ENCODE measurements around the gene GFOD2.
A peak's percentile ranks its signal among the peaks of the same experiment; 100 is the strongest.

GFOD2 gene

DNA sequence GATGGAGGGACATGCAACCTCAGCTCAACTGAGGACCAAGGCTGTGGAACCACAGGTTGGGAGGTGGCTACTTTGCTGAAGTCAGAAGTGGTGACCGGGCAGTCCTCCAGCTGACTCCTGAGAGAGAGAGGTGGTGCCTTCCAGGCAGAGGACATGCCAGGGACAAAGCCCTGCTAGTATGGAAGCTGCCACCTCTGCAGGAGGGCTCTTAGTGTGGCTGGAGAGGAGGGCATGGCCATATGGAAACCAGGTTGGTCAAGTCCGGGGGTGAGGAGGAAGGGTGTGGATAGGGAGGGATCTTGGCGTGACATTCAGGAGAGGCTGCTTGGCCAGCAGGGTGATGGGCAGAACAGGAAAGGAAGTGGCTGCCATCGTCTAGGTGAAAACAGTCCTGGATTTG lies 46.8 kb downstream of the GFOD2 start:
- no peak for DNase-seq (ENCODE audit: low spot score)

DNA sequence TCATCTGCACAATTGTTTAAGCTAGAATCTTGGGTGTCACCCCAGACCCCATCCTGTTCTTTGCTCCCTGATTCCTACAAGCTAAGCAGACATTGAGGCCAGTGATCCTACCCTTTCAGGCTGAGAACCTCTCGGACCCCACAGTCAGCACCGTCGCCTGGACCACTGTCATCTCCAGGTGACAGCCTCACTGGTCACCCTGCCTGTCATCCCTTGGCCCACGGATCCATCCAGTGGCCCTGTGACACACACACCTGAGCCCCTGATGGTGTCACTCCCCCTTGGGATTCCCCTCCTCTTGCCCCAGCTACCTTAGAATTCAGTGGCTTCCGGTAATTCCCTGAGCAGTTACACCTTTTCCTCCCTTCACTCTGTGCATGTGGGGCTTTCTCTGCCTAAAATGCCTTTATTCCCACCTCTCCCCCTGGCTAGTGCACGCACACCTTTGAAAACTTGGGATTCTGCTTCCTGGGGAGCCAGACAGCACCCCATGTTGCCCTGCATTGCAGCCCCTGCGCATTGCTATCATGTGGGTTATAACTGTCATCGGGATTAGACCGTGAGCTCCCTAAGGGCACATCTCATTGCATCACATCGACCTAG lies 49.5 kb downstream of the GFOD2 start:
- DNase-seq (ENCODE audit: low spot score), result no peak

GRCh38 chr16:67668495-67669157 lies 50.5 kb downstream of the GFOD2 start:
- no peak for DNase-seq (ENCODE audit: low spot score)

DNA sequence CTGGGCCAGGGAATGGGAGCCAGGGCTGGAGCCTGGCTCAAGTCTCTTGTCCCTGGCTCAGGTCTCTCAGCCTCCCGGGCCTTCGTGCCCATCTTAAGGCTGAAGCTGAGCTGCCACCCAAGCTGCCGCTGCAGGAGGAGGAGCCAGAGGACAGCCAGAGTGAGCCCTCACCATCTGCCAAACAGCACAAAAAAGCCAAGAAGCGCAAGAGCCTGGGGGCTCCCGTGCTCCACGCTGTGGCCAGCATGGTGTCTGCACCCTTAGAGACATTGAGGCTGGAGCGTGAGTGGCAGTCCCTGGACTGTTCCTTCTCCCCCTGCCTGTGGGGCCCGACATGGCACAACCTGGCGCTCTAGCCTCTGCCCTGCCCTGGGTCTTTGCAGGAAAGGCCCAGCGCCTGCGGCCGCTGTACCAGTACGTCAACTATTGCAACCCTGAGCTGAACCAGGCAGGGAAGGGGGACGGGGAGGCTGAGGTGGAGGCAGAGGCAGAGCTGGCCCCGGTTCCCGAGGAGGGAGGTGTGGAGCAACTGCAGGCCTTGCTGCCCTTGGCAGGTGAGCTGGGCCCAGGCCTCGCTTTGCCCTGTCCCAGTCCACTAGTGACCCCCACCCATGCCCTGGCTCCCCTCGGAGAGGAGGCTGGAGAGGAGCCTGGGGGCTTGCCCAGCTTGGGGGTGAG lies 51.2 kb downstream of the GFOD2 start:
- DNase-seq (ENCODE audit: low spot score), result peak; percentile 33

DNA sequence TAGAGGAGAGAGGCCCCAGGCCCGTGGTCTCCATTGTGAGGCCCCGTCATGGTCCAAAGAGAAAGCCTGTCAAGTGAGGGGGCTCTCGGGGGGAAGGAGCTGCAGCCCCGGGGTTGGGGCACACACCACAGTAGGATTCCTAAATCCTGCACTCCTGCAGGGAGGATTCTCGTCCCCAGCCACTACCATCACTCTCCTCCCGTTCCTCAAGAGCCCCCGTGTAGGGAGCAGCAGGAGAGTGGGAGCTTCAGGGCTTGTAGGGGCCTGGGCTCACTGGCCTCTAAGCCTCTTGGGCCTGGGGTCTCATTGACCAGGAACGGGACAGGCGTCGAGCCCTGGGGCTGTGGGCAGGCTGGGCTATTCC lies 51.7 kb downstream of the GFOD2 start:
- DNase-seq (ENCODE audit: low spot score), result no peak

DNA sequence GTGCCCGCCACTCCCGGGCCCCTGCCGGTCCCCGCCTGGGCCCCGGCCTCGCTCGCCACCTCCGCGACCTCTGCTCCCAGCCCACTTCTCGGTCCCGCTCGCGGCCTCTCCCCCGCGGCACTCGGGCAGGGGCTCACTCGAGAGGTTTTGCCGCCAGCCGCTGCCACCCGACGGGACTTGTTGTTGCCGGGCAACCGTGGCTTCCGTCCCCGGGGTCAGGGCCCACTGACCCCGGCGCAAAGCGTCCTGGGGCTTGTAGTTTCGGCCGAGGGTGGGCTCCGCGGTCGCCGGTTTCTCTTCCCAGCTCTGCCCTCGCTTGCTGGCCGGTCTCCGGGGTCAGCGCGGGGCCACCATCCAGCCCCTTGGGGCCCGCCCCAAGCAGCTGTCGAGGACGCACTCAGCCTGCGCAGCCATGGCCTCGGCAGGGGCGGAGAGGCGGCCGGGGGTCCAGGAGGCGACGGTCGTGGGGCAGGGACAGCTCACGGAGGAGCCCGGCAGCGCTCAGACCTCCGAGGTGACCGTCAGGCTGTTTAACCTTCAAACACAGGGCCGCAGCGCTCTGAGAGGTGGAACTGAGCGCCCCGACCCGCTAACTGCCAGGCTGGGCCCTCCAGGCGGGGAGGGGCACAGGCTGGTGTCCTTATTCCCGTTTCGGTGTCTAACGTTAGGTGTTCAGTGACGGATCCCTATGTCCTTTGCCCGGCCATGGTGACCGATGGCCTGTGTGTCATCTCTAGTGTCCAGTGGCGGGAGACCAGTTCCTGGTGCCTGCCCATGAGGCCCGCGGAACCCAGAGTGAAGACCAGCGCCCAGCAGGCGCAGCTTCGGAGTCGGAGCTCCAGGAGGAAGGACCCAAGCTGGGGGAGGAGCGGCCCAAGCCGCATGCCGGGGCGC lies 52.3 kb downstream of the GFOD2 start, which contains the start of the genes C16orf86 and ENKD1:
C16orf86 (plus strand) TSS at position 256 of the 894 bp plus-strand sequence; CDS start at position 413, 157 bp downstream.
ENKD1 (minus strand) TSS at position 192 of the 894 bp plus-strand sequence. CDS start 308 bp downstream, outside the sequence.
- no peak for DNase-seq (ENCODE audit: low spot score)

DNA sequence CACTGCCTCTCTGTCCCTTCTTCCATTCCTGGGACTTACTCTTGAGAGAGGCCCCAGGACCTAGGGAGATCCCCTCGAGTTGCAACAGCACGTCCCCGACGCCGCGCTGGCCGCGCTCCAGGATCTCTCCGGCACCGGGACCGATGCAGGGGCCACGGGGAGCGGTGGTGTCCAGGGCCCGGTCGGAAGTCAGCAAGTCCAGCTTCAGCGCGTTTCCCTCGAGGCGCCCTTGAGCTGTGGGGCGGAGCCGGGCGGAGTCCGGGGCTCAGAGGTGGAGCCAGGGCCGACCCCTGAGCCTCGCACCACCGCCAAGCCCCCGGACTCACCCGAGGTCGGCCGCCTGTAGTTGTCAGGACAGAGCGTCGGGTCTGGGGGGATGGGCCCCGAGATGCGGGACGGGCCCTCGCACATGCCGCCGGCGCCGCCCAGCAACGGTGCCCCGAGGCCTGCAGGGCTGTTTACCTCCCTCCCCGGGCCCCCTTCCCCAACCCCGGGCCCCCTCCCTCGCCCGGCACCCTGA lies 53.0 kb downstream of the GFOD2 start:
- no peak for DNase-seq (ENCODE audit: low spot score)

DNA sequence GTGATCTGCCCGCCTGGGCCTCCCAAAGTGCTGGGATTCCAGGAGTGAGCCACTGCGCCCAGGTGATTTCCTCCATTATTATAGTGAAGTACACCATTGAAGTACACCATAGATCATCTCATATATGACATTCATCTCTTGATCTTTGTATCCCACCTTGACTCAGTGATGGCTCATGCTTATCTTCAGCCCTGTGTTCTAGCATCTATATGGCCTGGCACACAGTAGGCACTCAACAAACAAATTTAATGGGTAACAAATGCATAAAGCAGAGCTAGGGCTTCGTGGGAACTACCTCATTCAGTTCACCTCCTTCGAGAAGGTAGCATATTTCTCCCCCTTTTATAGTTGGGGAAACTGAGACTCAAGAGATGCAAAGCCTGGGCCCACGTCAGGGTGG lies 53.5 kb downstream of the GFOD2 start:
- DNase-seq (ENCODE audit: low spot score), result no peak

GRCh38 chr16:67664871-67665270 lies 54.2 kb downstream of the GFOD2 start:
- no peak for DNase-seq (ENCODE audit: low spot score)

DNA sequence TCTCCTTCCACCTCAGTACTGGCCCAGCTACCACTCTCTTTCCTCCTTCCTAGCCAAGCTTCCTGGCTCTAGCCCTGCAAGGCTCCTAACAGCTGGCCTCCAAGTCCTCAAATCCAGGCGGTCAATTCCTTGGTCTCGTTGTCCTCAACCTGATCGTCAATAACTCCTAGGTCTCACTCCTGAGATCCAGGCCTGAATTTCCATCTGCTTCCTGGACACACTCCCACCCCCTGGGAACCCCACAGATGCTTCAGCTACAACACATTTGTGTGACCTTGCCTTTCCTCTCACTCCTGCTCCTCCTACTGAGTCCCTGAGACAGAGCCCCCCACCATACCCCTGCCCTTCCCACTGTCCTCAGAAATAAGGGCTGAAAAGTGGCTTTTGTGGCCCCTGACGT lies 54.9 kb downstream of the GFOD2 start:
- no peak for DNase-seq (ENCODE audit: low spot score)

DNA sequence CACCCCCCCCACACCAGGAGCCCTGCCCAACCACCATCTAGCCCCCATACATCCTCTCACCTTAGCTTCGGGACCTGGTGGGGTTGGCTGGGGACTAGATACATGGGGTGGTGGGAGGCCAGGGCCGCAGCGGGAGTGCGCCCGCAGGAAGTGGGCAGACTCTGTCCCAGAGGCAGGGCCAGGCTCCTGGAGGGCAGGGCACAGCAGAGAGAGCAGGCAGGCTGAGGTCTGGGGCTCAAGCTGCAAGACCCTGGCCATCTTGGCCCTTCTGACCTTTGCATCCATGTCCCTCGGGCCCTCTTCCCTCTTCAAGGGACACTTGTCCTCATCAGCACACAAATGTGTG lies 55.3 kb downstream of the GFOD2 start:
- DNase-seq (ENCODE audit: low spot score), result no peak

- DNase-seq (ENCODE audit: low spot score), result peak; percentile 30
Measured at GRCh38 chr16:67663151-67663876, 55.8 kb downstream of the GFOD2 start.

GRCh38 chr16:67662653-67663010 lies 56.5 kb downstream of the GFOD2 start:
- DNase-seq (ENCODE audit: low spot score), result no peak

DNA sequence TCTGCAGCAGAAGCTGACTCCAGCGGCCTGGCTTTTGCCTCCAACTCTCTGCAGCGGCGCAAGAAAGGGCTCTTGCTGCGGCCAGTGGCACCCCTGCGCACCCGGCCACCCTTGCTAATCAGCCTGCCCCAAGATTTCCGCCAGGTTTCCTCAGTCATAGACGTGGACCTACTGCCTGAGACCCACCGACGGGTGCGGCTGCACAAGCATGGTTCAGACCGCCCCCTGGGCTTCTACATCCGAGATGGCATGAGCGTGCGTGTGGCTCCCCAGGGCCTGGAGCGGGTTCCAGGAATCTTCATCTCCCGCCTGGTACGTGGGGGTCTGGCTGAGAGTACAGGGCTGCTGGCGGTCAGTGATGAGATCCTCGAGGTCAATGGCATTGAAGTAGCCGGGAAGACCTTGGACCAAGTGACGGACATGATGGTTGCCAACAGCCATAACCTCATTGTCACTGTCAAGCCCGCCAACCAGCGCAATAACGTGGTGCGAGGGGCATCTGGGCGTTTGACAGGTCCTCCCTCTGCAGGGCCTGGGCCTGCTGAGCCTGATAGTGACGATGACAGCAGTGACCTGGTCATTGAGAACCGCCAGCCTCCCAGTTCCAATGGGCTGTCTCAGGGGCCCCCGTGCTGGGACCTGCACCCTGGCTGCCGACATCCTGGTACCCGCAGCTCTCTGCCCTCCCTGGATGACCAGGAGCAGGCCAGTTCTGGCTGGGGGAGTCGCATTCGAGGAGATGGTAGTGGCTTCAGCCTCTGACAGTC lies 57.0 kb downstream of the GFOD2 start:
- DNase-seq (ENCODE audit: low spot score), result no peak

GRCh38 chr16:67661101-67661761 lies 57.9 kb downstream of the GFOD2 start:
- peak; percentile 35 for DNase-seq (ENCODE audit: low spot score)

DNA sequence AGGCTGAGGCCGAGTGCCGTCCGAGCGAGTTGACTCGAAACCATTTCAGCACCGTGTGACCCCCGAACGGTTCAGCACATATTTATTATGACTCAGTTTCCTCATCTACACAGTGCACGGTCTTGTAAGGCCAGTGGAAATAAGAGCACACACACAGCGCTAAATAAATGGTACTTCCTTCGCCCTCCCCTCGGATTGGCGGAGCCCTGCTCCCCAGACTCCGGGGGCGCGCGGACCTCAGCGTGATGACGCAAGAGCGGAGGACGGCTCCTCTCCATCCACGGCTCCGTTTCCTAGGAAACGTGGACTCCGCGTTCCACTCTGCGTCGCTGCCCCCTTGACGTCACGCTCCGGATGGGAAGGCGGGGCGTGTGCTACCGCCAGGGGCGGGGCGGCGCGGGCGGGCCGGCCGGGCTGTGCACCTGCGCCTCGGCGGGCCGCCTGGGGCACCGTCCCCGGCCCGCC lies 58.5 kb downstream of the GFOD2 start, which contains the start of gene PARD6A:
PARD6A (plus strand) TSS at position 397 of the 465 bp plus-strand sequence. CDS start 79 bp downstream, outside the sequence.
- DNase-seq (ENCODE audit: low spot score), result peak; percentile 98

- DNase-seq (ENCODE audit: low spot score), result peak; percentile 91
Measured at GRCh38 chr16:67659675-67660563, 59.2 kb downstream of the GFOD2 start, which contains the start of gene ACD. Gene ACD, minus strand, starts transcription at chr16:67660260. Its CDS starts 40 bp downstream, at chr16:67660220.

DNA sequence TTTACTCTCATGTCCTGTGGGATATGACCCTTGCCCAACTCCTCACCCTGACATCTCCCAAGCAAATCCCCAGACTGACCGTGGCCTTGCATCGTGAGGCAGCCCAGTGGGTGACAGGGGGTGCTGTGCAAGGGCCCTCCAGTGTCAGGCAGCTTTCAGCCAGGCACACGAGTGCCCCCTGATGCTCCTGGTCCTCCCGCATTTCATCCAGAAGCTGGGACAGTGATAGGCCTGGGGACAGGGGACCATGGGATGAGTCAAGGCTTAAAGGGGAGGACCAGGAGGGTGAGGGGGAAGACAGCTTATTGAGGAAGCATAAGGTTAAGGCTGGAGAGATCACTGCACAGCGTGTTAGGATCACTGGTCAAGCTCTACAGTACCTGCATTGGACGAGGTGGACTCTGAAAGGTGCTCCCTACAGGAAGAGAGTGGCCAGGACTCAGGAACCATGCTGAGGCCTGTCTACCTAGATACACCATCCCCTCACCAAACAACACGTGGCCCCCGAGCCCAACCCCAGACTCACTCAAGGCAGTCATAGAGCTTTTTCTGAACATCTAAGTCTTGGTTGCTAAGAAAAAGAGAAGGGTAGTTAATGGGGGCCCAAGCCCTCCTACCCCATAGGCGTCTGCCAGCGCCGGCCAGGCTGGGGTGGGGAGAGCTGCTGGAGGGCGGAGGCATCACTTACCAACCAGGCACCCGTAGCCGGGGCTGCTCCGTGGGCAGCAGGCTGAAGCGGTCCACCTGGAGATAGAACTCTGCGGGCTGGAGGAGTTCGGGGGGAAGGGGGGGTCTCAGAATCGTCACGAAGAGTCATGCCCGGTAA lies 60.1 kb downstream of the GFOD2 start:
- DNase-seq (ENCODE audit: low spot score), result peak; percentile 34
